8988T (cell line): ENCODE results near the gene SLC34A1.
"Not testable (repeated sequence)": the region's sequence is repeated elsewhere in the genome, so short reads cannot be mapped to it uniquely, and the experiment has no call there.

Experiments used
- DNase-seq: peaks from one replicate; pipeline ENCODE4 v3.0.0; 2011

SLC34A1 gene

DNA sequence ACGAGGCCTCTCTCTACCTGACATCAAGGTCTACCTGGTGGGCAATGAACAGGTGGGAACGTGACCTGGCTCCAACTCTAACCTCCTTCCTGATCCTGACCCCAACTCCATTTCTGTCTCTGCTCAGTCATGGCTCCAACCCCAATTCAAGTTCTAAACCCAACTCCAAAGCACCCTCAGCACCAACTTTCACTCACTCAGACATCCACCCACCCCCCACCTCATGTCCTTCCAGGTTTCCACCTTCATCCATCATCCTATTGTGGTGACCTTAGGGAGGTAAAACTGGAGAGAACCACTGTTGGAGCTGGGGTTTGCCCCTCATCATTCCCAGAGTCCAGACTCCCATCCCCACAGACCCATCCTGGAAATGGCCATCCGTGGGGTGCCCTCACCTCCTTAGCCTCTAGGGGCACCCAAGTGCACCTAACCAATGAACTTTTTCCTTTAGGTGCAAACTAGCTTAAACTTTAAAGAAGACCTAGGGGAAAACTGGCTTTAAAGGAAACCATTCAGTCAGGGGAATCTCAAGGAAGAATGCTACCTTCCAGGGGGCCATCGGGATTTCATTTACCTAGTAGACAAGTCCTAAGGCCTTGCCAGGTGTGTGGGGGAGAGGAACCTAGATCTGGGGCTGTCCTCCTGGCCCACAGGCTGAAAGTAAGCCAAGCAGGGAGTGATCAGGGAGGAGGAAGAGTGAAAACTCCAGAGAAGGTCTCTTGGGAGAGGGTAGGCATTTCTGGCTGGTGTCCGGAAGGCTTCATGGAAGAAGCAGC, 15.2 kb upstream of the SLC34A1 start:
- peak; percentile 89 for DNase-seq

DNA sequence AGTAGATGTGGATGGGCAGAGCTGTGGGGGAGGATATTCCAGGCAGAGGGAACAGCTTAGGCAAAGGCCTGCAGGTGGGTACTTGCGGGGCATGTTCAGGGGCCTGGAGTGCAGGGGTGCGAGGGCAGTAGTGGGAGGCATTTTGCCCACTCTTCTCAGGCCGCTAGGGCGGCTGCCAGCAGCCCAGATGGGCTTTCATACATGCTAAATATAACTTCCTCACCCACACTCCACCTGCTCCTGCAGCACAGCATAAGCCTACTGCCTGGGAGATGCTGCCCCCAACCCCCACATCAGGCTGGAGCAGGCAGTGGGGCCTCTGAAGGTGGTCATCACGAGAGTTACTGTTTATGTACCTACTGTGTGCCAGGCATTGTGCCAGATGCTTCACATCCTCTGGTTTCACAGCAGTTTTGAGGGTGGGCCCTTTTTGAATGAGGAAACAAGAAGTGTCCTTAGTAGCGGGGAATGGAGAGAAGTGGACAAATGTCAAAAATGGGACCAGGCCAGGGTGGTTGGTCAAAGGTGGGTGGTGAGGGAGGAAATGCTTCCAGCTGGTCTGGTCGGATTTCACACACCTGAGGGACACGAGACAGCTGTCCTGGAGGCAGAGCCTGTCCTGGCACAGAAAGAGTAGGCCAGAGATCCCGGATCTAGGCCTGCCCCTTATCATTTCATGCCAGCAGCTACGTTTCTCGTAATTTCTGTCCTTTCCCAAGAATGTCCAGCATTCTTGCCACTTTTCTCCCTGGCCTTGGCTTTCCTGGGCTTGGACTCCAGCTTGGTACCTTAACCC, 14.4 kb upstream of the SLC34A1 start:
- no peak for DNase-seq

DNA sequence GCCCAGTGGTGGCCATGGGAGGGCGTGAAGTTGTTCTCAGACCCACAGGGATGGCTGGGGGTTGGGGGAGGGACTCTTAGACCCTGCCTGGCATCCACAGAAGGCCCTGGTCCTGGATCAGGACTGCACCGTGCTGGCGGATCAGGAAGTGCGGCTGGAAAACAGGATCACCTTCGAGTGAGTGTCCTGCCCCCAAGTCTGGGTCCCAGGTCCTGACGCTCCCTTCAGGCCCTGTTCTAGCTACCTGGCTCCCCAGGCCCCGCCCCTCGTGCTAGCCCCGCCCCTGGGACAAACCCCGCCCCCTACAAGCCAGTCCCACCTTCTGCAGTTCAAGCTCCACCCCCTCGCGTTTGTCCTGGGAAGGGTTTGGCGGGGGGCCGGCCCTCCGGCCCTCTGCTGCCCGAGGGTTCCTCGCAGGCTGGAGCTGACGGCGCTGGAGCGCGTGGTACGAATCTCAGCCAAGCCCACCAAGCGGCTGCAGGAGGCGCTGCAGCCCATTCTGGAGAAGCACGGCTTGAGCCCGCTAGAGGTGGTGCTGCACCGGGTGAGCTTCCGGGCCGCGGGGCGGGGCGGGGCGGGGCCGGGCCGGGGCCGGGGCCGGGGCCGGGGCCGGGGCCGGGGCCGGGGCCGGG, 13.6 kb upstream of the SLC34A1 start:
- peak; percentile 99 for DNase-seq

DNA sequence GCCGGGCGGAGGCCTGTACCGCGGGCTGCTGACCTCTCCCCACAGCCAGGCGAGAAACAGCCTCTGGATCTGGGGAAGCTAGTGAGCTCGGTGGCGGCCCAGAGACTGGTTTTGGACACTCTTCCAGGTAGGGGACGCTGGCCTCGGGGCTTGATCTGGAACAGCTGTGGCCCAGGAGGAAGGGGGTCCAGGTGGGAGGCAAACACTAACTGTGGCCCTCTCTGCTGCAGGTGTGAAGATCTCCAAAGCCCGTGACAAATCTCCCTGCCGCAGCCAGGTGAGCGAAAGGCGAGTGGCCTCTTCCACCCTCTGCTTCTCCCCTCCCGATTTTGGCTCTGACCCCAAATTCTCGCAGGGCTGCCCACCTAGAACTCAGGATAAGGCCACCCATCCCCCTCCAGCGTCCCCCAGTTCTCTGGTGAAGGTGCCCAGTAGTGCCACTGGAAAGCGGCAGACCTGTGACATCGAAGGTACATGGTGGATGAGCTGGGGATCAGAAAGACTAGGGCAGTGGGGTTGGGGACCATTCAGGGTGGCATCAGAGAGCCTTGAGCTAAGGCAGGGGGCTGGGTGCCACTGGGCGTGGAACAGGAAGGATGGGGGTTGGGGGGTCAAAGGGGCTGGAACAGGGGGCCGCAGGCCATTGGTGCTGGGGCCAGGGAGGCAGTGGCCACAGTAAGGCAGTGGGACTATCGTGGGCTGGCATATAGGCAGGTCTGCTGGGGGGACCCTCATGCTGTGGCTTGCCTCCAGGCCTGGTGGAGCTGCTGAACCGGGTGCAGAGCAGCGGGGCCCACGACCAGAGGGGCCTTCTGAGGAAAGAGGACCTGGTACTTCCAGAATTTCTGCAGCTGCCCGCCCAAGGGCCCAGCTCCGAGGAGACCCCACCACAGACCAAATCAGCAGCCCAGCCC, 12.9 kb upstream of the SLC34A1 start:
- DNase-seq, result no peak

DNA sequence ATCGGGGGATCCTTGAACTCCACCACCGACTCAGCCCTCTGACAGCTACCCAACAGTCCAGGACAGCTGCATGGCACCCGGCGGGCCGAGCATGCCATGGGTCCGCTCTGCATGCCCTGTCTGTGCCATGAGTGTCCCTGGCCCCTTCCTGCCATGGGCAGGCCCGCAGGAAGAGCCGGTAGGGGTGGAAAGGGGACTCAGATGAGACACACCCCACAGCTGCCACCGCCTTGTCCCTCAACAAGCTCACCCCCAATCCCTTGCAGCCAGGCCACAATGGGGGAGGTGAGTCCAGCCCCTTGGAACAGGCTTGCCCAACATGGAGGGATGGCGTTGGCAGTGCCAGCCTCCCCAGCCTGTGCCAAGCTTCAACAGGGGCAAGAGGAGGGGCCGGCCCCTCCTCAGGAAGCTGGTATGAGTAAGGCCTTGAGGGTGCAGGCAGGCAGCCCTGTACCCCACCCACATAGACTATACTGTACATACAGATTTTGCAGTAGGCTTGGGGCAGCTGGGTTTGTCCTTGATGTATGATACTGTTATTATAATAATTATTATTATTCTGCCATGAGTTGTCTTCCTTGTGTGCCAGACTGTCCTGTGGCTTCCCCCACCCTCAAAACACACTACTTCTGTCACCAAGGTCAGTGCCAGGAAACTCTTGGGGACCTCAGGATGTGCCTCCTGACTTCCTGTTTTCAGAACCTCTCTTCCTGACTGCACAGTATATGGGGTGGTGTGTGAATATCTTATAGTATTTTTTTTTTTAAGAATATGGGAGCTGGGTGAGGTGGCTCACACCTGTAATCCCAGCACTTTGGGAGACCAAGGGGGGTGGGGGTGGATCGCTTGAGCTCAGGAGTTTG, 12.0 kb upstream of the SLC34A1 start:
- no peak for DNase-seq

DNA sequence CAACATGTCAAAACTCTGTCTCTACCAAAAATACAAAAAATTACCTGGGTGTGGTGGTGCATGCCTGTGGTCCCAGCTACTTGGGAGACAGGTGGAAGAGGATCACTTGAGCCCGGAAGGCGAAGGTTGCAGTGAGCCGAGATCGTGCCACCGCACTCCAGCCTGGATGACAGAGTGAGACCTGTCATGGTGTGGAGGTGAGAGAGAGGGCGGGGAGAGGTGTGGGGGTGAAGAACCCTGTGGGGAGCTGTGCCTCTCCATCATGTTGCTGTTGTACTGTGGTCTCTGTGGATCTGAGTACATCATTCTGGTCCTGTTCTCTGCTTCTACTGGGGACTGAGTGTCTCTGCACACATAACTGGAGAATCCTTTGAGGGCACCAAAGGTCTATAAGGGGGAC, 11.3 kb upstream of the SLC34A1 start:
- no peak for DNase-seq

DNA sequence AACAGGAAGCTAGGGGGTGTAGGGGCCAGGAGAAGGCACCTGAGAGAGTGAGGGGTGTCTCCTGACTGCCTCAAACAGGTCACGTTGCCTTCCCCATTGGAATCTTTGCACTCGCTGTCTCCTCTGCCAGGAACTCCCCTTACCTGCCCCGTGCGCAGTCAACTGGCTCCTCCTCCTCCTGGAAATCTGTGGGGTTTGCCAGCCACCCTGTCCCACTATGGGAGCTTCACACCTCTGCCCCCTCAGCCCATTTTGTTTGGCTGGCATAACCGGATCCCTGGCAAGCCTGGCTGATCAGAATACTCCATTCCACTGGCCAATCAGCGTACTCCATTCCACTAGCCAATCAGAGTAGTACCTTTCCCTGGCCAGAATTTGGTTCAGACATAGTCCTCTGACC, 10.4 kb upstream of the SLC34A1 start:
- DNase-seq, result no peak

DNA sequence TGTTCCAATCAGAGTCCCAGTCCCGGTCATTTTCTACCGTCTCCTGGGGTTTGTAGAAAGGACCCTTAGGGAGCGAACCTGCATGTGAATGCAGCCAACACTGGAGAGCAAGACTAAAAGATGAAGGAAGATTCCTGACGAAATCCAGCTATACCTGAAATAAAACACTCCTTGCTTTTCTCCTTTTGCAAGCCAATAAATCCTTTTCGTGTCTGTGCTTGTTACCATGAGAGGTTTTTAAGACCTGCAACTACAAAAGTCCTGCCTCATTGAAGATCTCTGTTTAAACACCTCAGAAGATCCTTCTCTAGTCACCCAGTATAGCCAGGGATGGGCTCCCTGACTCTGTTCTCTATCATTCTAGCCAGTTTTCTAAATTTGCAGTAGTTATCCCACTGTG, 10.0 kb upstream of the SLC34A1 start:
- DNase-seq, result no peak

DNA sequence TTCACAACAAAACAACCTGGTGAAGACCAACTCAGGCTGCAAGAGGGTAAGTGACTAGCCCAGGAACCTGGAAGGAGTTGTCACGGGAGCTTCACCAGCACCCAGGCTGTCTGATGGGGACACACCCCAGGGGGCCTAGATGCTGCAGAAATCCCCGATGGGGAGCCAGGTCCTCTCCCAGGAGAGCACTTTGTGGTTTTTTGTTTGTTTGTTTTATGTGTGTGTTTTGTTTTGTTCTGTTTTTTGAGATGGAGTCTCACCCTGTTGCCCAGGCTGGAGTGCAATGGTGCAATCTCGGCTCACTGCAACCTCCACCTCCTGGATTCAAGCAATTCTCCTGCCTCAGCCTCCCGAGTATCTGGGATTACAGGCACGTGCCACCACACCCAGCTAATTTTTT, 8.7 kb upstream of the SLC34A1 start:
- DNase-seq, result not testable (repeated sequence)

DNA sequence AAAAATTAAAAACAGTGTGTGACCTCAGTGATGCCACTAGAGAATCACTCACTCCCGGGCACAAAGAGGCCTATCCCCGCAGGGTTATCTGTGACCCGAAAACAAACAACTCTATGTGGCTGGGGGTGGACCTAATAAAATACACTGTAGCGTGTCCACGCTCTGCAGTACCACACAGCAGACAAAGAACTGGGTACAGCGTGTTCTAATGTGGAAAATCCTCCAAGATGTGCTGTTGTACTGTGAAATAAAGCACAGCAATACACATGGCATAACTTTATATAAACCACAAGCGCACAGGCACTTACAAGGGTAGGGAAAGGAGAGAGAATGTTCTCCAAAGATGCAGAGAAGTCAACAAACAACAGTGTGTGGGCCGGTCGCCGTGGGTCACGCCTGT, 8.1 kb upstream of the SLC34A1 start:
- DNase-seq, result no peak

DNA sequence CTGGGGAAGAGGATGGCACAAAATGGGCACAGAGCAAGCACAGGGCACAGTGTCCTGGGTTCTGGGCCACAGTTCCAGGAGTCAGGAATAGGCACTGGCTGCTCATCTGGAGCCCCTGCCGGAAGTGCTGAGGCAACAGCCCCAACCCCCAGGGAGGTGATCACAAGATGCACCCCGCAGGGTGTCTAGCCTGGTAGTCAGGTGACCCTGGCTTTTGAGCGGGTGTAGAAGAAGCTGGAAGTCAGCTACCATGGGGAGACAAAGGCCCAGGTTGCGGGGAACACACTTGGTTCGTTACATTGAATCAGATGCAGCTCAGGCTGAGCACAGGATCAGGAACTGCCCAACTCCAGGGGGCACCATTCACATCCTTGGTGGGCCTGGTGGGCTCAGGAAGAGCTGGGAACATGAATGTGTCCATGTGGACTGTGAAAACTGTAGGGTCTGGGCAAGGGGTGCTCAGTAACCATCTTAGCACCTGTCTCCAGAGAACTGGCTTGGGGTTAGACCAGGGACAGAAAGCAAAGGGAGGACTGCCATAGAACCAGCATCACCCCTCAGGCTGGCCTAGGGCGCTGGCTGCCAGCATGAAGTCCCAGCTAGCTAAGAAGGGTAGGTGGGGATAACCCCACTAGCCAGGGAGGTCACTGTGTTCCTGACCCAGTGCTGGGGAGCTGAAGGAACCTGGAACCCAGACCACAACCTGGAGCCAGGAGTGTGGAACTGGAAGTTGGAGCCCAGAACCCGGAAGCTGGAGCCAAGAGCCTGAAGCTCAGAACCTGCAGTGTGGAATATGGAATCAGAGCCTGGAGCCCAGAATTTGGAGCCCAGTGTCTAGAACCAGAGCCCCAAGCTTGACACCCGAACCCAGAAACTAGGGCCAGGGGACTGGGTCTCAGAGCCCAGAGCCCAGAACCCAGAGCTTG, 6.1 kb upstream of the SLC34A1 start:
- no peak for DNase-seq

DNA sequence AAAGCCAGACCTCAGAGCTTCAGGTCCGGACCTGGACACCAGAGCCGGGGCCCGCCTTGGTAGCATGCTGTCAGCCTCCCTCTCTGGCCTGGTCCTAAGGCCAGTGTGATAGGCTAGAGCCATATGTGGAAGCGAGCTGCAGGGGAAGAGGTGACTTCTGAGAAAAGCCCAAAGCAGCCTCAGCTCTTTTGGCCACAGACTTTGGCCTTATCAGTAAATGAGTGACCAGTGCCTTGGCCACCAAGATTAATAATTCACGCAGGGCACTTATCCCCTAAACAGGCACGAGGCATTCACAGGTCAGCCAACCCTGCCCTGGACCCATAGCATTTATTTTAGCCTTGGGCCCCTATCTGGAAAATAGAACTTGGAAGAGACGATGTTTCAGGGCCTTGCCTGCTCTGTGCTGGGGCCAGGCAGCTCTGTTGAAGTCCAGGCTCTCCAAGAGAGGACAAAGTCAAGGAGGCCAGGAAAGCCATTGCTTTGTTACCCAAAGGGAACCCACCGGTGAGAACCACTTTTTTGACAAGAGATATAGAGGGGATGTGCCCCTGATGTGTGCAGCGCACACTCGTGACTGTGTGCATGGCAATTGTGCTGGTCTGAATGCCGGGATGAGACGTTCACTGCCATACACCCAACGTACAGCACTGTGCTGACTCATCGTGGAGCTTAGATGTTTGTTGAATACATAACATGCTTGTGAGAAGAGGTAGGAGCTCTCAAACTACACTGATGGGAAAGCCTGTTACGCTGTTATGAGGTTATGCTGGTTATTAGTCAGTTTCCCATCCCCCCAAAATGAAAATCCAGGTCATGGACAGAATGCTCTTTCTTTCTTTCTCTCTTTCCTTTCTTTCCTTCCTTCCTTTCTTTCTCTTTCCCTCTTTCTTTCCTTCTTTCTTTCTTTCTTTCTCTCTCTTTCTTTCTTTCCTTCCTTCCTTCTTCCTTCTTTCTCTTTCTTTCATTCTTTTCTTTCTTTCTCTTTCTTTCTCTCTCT, 5.0 kb upstream of the SLC34A1 start:
- no peak for DNase-seq

DNA sequence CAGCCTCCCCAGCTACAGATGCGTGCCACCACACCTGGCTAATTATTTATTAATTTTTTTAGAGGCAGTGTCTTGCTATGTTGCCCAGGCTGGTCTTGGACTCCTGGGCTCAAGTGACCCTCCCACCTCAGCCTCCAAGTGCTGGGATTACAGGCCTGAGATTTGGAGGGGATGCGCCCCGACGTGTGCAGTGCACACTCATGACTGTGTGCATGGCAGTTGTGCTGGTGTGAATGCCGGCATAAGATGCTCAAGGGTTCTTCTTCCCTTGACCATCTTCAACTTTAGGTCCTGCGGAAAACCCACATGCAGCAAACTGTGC, 3.5 kb upstream of the SLC34A1 start:
- no peak for DNase-seq

DNA sequence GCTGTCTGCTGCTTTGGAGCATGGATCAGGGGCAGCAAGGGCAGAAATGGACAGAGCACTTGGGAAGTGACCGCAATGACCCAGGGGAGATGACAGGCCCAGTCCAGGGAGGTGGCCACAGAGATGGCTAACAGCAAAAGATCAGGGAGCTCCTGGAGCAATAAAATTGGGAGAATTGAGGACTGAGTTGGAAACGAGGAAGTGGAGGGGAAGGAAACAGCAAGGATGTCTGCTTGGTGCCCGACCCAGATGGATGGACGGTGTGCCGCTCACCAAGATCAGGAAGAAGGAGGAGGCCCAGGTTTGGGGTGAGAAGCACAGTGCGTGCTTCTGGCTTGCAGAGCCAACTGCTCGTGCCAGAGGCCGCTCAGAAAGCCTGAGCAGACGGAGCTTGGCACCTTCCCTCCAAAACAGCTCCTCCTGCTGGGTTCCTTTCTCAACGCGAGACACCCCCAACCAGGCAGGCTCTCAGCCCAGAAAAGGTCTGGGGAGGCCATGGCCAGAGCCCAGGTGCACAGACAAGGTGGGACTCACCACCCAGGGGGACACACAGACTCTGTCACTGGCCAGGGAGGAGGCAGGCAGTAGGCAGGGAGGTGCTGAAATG, 1.7 kb upstream of the SLC34A1 start:
- peak; percentile 75 for DNase-seq

DNA sequence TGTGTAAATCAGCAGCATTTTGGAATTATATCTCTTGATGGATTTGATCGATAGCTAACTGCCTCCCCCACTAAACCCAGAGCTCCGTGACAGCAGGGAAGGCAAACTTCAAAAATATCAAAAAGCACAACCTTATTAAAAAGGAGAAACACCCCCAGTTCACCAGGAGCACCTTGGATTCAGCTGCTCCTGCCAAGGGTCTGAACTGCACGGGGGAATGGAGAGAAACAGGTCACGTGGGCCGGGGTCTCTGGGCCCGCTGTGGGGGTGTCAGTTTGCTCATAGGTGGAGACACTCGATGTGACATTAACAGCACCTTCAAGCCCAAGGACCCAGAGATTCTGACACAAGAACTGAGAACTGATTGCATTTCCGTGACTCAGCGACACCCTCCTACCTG, 1.1 kb upstream of the SLC34A1 start:
- DNase-seq, result no peak

DNA sequence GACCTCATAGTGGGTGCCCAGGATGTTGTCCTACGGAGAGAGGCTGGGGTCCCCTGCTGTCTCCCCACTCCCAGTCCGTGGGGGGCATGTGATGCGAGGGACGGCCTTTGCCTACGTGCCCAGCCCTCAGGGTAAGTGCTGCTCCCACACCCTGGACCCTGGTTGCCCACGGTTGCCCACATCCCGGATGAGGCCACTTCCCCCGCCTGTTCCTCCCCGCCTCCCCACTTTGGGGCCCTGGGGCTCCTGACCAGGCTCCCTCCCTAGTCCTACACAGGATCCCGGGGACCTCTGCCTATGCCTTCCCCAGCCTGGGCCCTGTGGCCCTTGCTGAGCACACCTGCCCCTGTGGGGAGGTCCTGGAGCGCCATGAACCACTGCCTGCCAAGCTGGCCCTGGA, 1.5 kb downstream of the SLC34A1 start:
- no peak for DNase-seq

DNA sequence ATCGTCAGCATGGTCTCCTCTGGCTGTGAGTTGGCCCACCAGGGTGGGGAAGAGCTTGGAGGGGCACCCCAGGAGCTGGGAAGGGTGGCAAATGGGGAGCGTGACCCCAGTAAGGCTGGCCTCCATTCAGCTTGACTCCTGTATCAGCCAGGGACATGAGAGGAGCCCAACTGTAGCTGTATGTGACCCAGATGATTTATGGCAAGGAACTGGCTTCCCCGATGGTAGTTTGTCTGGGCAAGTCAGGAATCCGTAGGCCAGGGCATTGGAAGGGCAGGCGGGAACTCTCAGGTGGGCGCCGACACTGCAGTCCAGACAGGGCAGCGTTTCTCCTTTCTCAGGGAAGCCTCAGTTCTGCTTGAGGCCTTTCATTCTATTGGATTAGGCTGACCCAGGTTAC, 2.3 kb downstream of the SLC34A1 start:
- DNase-seq, result no peak

DNA sequence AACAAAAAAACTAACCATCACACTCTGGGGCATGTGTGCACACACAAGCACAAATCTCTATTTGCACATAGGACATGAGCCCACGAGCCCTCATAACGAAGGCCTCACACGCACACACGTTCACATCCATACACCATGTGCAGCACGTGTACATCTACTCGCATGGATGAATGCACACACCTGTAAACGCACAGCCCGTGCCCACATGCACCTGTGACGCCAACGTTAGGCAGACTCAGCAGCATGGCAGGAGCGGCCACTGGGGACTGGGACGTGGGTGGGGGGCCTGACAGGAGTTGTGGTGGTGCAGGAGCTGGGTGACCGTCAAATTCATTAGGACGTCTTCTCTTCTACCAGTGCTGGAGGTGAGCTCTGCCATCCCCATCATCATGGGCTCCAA, 3.2 kb downstream of the SLC34A1 start:
- DNase-seq, result no peak

DNA sequence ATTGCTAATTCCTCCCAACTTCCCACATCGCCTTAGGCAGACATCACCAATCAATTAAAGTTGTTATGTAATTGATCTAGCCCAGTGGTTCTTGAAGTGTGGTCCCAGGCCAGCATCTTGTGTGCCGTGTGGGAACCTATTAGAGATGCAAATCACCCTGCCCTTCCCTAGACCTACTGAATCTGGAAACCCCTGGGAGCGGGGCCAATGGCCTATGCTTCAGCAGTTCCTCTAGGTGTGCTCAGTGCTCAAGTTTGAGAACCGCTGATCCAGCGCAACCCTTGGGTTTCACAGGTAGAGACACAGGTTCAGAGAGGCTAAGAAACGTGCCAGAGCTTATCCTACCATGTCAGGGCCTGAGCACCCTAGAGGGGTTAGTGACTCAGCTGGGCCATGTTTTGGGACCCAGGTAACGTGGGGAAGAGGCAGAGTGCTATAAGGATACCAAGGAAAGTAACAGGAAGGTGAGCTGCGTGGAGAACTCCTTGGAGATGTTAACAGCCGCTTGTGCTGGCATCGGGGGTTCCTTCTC, 4.4 kb downstream of the SLC34A1 start:
- no peak for DNase-seq
